ENCODE results near the gene HDC.

The HDC gene

DNA sequence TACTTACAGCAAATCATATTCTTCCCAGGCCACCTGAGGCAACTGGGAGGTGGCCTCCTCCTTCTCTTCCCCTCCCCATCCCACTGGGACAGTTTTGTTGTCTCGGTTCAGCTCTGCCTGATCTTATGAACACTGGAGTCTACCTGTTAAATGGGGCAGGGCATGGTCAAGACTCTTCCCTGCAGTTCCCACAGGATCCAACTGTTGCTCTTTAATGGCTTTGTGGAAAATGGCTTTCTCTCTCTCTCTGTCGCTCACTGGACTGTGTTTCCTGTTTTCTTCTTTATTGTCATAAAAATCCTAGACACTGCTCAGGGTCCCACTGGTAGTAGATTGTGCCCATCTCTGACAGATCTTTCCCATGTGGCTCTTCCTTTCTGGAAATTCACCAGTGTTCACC is 43.3 kb downstream of the HDC start:
- DNase-seq = no peak

DNA sequence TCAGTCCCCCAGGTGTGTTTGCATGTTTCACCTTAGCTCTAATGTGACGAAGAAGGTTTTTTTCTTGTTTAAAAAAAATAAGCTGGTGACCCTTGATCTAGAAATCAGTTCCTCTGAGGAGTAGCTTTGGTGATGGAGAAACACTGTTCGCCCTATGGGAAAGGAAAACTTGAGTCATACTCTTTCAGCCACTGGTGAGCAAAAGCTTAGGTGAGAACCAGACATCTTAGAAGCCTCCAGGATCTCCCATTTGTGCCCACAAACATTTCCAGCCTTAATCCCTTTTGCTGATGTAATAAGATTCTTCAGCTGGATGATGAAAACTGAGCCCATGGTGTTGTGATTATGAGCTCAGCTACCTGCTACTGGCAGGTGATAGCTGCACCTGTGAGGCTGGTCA is 45.7 kb downstream of the HDC start:
- no peak for DNase-seq

DNA sequence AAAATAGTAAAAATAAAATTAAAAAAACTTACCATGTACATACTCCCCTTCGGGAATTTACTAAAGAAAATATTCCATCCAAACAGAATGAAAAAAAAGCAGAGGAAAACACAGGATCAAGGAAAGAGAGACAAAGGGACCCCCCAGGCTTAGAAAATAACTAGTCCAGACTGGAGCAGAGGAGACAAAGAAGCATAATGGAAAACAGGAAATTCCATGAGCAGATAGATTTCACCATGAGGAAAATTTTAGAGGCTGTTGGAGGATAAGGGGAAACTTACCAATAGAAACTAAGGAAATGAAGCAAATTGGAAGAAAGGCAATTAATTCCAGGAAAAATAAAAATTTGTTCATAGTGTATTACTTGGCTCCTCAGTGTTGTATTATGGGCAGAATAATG is 46.8 kb downstream of the HDC start:
- DNase-seq = no peak

DNA sequence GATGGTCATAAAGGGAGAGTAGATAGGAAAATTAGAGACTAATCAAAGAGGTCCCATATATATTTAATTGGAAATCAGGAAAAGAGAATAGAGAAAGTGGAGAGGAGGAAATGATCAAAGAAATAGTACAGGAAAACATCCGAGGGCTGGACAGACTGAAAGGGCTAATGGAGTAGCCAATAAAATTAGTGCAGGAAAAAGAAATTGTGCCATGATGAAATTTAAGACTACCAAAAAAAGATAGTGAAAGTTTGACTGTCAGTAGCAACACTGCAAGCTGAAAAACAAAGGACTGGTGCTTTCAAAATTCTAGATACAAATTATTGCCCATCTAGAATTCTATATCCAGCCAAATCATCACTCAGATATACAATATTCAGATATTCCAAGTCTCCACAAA is 47.2 kb downstream of the HDC start:
- no peak for DNase-seq

DNA sequence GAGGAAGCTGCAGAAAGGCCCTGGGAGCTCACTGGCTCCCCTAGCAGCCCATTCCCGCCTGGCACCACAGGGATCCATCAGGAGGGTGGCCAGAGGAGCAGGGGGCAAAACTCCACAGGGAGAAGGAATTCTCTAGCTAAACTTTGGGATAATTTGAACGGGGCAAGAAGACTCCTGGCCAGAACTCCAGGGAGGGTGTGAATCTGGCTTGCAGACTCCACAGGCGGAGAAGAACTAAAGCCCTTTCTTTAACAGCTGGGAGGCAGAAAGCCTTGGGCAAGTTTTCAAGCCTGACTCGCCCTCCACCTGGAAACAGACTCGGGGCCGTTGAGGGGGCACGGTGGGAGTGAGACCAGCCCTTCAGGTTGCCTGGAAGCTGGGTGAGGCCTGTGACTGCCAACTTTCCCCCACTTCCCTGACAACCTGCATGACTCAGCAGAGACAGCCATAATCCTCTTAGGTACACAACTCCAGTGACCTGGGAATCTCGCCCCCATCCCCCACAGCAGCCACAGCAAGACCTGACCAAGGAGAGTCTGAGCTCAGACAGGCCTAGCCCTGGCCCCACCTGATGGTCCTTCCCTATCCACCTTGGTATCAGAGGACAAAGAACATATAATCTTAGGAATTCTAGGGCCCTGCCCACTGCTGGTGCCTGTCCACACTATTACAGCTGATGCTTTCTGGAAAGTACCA is 54.9 kb downstream of the HDC start:
- DNase-seq = no peak

DNA sequence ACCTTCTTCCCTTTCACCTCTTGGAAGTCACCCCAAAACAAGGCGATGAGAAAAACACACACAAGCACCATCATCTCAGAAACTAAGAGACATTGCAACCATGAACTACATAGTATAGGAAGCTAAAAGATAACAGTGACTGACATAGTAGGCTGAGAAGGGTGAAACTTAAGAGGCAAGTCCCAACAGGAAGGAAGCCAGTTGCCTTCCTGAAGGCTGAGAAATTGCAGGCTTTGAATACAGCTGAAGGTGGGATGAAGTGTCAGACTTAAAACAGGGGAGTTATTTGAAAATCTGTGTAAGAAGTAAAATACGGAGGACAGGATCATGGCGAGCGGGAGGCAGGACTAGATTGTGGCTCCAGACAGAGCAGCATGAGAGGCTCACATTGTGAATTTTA is 55.7 kb downstream of the HDC start:
- DNase-seq = no peak

DNA sequence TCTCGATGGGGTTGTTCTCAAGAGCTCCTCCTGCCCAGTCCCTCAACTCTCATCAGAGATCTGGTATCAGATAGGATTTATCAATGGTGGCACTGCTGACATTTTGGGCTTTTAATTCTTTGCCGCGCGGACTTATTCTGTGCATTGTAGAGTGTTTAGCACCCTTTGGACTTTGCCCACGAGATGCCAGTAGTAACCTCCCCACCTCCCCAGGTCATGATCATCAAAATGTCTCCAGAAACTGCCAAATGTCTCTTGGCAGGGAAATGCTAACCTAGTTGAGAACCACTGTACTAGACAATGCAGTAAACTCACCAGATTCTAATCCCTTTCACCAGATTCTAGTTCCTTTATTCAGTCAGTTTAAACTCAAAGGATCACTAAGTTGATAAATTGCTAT is 59.5 kb downstream of the HDC start:
- no peak for DNase-seq

DNA sequence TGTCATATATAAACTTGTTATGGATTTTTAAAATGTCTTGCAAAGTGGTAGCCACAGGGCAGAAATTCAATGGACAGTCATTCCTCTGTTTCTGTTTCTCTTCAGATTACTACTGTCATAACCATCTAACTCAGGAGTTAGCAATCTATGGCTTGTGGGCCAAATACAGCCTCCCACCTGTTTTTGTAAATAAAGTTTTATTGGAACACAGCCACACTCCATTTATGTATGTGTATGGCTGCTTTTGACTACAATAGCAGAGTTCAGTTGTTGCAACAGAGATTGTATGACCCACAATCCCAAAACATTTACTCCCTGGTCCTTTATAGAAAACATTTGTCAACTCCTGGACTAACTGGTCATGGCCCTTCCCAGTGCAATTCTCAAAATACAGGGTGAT is 63.5 kb downstream of the HDC start:
- DNase-seq = no peak

DNA sequence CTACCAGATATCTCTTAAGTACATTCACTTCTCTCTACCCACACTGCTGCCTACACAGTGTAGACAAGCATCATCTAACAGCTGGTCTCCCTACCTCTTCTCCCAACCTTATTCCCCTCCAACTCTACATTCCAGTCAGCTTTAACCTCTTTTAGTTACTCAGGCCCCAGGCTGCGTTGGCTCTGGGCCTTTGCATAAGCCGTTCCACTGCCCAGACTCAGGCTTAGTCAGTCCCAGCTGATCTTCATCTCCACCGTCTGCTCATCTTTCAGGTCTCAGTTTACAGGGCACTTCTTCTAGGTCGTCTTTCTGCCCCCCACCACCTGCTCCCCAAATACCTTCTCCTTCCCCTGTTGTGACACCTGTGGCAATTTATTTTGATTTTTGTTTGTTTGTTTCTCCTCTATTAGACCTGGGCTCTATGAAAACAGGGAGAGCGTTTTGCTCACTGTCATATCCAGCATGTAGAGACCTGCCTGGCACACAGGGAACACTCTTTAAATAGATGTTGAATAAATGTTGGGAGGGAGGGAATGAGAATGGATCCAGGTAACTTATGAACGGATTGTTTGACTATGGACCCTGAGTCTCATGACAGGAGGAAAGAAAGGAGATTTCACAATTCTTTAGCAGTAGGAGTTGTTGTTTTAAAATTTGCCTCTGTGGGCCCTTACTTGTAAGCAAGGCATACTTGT is 72.5 kb downstream of the HDC start:
- DNase-seq = no peak

DNA sequence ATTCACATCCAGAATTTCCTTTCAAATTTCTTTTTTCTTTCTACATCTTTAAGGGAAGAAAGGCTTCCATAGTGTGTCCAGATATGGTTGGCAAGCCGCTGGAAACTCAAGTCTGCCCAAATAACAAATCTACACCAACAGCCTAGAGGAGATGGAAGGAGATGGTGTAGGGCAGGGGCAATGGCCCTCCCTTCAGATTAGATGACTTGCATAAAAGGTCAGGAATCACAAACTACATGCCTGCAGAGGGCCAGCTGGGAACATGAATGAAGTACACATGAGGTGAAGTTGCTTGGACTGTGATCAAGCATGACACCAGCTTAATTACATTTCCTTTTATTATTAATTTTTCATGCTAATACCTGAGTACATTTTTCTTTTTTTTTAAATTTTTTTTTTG is 73.4 kb downstream of the HDC start:
- no peak for DNase-seq
